Heart right ventricle (tissue), 16 donors: ENCODE measurements around the gene ZBTB7C. TPM values are rescaled to one million over a fixed set of nuclear protein-coding genes. Genes with fewer than 3 reads are reported as not detected.

Source experiments
- ATAC-seq, 8 donors: fragments of 200-7000 bp; cut with Tn5 transposase; one replicate each; pipeline ENCODE4 v1.9.1; 2020; ENCODE audit warnings: mild to moderate bottlenecking in 8 of 8, moderate library complexity in 8 of 8, moderate number of reproducible peaks in 1 of 8
- DNase-seq, 2 donors: peaks; one replicate each; pipeline ENCODE4 v3.0.0-alpha.2; 2020
- H3K27ac ChIP-seq, 10 donors: fragments of 200-600 bp; sonication (generic) in 2 of 10; one replicate each; pipeline versions ENCODE4 v1.5.0 to v1.8.0; 2020 to 2022; ENCODE audit warnings: mild to moderate bottlenecking in 3 of 10
- H3K27me3 ChIP-seq, 7 donors: fragments of 200-600 bp; one replicate each; pipeline ENCODE4 v1.8.0; 2021 to 2022; ENCODE audit warnings: mild to moderate bottlenecking in 2 of 7
- H3K36me3 ChIP-seq, 9 donors: fragments of 200-600 bp; sonication (generic) in 1 of 9; one replicate each; pipeline versions ENCODE4 v1.5.0 to v1.8.0; 2020 to 2022; ENCODE audit warnings: mild to moderate bottlenecking in 2 of 9
- H3K4me1 ChIP-seq, 9 donors: fragments of 200-600 bp; sonication (generic) in 1 of 9; one replicate each; pipeline versions ENCODE4 v1.5.0 to v1.8.0; 2020 to 2022; ENCODE audit warnings: mild to moderate bottlenecking in 4 of 9
- H3K4me3 ChIP-seq, 10 donors: fragments of 200-600 bp; sonication (generic) in 2 of 10; one replicate each; pipeline versions ENCODE4 v1.5.0 to v1.8.0; 2020 to 2022; ENCODE audit warnings: mild to moderate bottlenecking in 7 of 10, moderate library complexity in 2 of 10
- H3K9me3 ChIP-seq, 11 donors: fragments of 200-600 bp in 10 of 11; sonication (generic) in 2 of 11; one replicate each; pipeline versions ENCODE4 v1.5.0 to v1.8.0; 2013 to 2022; ENCODE audit warnings: mild to moderate bottlenecking in 2 of 11, control low read depth in 1 of 11, moderate library complexity in 1 of 11
- CTCF ChIP-seq, 9 donors: fragments of 200-600 bp; sonication (generic) in 2 of 9; IDR thresholded peaks; one replicate each; pipeline versions ENCODE4 v1.5.0 to v1.8.0; 2021 to 2022; ENCODE audit warnings: antibody characterized with exemption in 9 of 9, mild to moderate bottlenecking in 5 of 9, moderate library complexity in 1 of 9
- WGBS, 2 donors: extraction: QIAGEN DNeasy Blood & Tissue Kit; methylation state at CpG; one replicate each; pipeline ENCODE4 v1.1.7; 2013; ENCODE audit warnings: inconsistent platforms in 1 of 2; 5-methylcytosine and 5-hydroxymethylcytosine counted together
- intact Hi-C, 10 donors: fragments of 100-400 bp; cut with DNase I; formaldehyde crosslinking; loops; one replicate each; pipeline versions ENCODE4 v1.11.1 to v1.14.2; 2022
- polyA plus RNA-seq, 2 donors: library from polyadenylated mRNA; stranded (reverse); fragments of 200-250 nt; gene quantifications; one replicate each; pipeline ENCODE4 v1.2.3, GENCODE V29; 2013
- total RNA-seq, 10 donors: library from RNA; stranded (reverse); fragmentation: NEBNext Ultra II Directional in 3 of 10; extraction: Animal tissue kit (Norgen Biotek cat#: 25700) in 3 of 10; gene quantifications; one replicate each; pipeline versions ENCODE4 v1.2.1 to v1.2.4, GENCODE V29; 2021 to 2023
- donor health status: Arrhythmogenic right ventricular cardiomyopathy.
- donor health status: ischemic (EF 13 %, LVEDD 7.1; RV severe dilation, severe dysfunction).
- donor health status: healthy with polysubstance abuse.
- donor health status: DM: no; HTN: yes; CAD: no.
- donor health status: DM: no; HTN: no; CAD: no.
- donor health status: ischemic (EF 25% LVEDD 6.9; RV normal size, moderate dysfunction).
- donor health status: ischemic (EF 25% LVEDD 5.7; RV mildly dilated, moderate dysfunction).
- donor health status: healthy.
- donor health status: DM: yes; HTN: yes; CAD: no.
- donor health status: Ischemic cardiomyopathy.
- donor health status: ischemic (EF 35%, LVEDD 5.7; RV mildly dilated, moderate dysfunction).
- donor health status: nonischemic (EF 11% LVEDD 7.7; RV severe dilation, severe dysfunction).
- donor health status: DM: yes; HTN: yes; CAD: no.
- donor health status: PGD.
- donor health status: ischemic (EF 29% LVEDD 5.4; RV normal size, mild dysfunction).
- donor health status: nonischemic (EF 23%, LVEDD 6.1; RV moderate dilation, normal function).

Gene ZBTB7C
- total and polyA plus RNA-seq, 12 donors: 0.49 to 6.3 (median 1.5) TPM

- ATAC-seq (no peak), DNase-seq (no peak)
- no peaks in the 10 kb centered on the region for H3K4me1 ChIP-seq
- no peaks in the 10 kb centered on the region for H3K9me3 ChIP-seq
- H3K36me3 ChIP-seq: no peaks in the 10 kb centered on the region
- TF ChIP-seq CTCF (IDR thresholded peaks at IDR 0.05): no peak
- peaks cover 0 to 8% (median 0%) of the 10 kb centered on the region in 7 donors for H3K27me3 ChIP-seq
- WGBS, 2 donors: 74 to 89% methylated on average over 4 of the region's 4 CpGs
- no peak overlapping the region for H3K27ac ChIP-seq
- no peak overlapping the region for H3K4me3 ChIP-seq
- intact Hi-C loops: loop anchor here in 1 of 10 donors (10.0 kb wide), 1 partner anchor 51 kb away; no protein-coding TSS in a partner anchor
Measured at GRCh38 chr18:48123941-48124340, 285.2 kb downstream of the ZBTB7C start.

GRCh38 chr18:48123324-48123723 is 285.9 kb downstream of the ZBTB7C start:
- no peaks in the 10 kb centered on the region for H3K9me3 ChIP-seq
- H3K4me3 ChIP-seq: no peak overlapping the region
- WGBS, 2 donors: 76 to 83% methylated on average over 6 of the region's 6 CpGs
- TF ChIP-seq CTCF (IDR thresholded peaks at IDR 0.05): no peak
- H3K4me1 ChIP-seq: no peaks in the 10 kb centered on the region
- no peak for ATAC-seq
- DNase-seq: no peak
- peaks cover 0 to 8% (median 0%) of the 10 kb centered on the region in 7 donors for H3K27me3 ChIP-seq
- H3K36me3 ChIP-seq: no peaks in the 10 kb centered on the region
- no peak overlapping the region for H3K27ac ChIP-seq
- intact Hi-C loops: loop anchor here in 1 of 10 donors (10.0 kb wide), 1 partner anchor 51 kb away; no protein-coding TSS in a partner anchor

- H3K4me3 ChIP-seq: no peak overlapping the region
- H3K27me3 ChIP-seq: peaks cover 0 to 8% (median 0%) of the 10 kb centered on the region in 7 donors
- intact Hi-C loops: loop anchor here in 1 of 10 donors (10.0 kb wide), 1 partner anchor 52 kb away; no protein-coding TSS in a partner anchor
- H3K4me1 ChIP-seq: no peaks in the 10 kb centered on the region
- no peak for TF ChIP-seq CTCF (IDR thresholded peaks at IDR 0.05)
- no peaks in the 10 kb centered on the region for H3K36me3 ChIP-seq
- 94 to 100% methylated on average over 4 of the region's 4 CpGs for WGBS, 2 donors
- no peak for ATAC-seq
- DNase-seq: no peak
- H3K9me3 ChIP-seq: no peaks in the 10 kb centered on the region
- no peak overlapping the region for H3K27ac ChIP-seq
Measured at GRCh38 chr18:48122816-48123215, 286.4 kb downstream of the ZBTB7C start.

- H3K4me3 ChIP-seq: no peak overlapping the region
- H3K27ac ChIP-seq: no peak overlapping the region
- DNase-seq: no peak
- peaks cover 0 to 8% (median 0%) of the 10 kb centered on the region in 7 donors for H3K27me3 ChIP-seq
- no peak for ATAC-seq
- intact Hi-C loops: loop anchor here in 1 of 10 donors (10.0 kb wide), 1 partner anchor 52 kb away; no protein-coding TSS in a partner anchor
- no peaks in the 10 kb centered on the region for H3K36me3 ChIP-seq
- no peak for TF ChIP-seq CTCF (IDR thresholded peaks at IDR 0.05)
- H3K9me3 ChIP-seq: no peaks in the 10 kb centered on the region
- H3K4me1 ChIP-seq: no peaks in the 10 kb centered on the region
- WGBS, 2 donors: 94 to 98% methylated on average over 3 of the region's 3 CpGs
Measured at GRCh38 chr18:48122376-48122775, 286.8 kb downstream of the ZBTB7C start.
